ENCODE data around the gene GAS2L2. TPM values are rescaled to one million over a fixed set of nuclear protein-coding genes. Genes with fewer than 3 reads are reported as not detected.

The GAS2L2 gene
- total RNA-seq, result 0.17 TPM in 1 of 2 replicates, not detected in the other
- total RNA-seq (2013), result 0.05 TPM
- 0.09 and 0.10 TPM in 2 replicates for polyA plus RNA-seq
- polyA minus RNA-seq, result not detected in 2 replicates

DNA sequence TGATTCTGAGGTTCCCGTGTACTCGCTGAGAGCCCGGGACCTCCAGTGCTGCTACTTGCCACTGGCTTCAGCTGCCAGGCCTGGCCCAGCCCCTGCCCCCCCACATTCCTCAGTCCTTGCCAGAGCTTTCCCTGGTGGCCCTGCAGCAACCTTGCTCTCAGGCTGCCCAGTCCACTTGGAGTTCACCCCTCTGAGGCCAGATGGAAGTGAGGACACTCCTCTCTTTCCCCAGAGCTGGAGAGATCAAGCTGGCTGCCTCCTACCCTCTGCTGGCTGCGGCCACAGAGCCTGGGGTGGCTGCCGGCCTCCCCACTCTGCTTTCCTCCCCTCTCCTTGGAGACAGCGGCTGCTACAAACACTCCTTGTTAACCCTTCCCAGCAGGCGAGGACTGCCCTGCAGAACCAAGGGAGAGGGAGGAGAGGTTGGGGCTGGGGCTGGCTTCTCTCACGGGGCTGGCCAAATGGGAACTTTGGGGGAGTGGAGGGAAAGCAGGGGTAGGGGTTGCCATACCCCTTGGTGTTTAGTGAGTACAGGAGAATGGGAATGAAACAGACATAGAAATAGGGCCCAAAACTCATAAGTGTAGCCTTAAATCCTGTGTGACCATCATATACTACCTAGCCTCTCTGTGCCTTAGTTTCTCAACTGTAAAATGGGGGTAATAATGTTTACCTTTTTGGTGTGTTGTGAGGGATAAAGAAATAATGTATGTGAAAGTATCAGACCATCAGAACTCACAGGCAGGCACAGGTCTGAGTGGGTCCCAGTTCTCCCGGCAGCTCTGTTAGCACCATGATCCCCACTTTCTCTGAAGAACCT, at the start of gene GAS2L2:
TSS of gene GAS2L2 (minus strand) at position 295 of the 820 bp plus-strand sequence. CDS start 389 bp downstream, outside the sequence.
- Mint-ChIP-seq H3K27me3 (peaks cover 47% of the 10 kb centered on the region), H3K4me3 (no peak within 1 kb of the TSS), H3K27ac (no peak within 1 kb of the TSS), H3K4me1 (peaks cover 12% of the 10 kb centered on the region), H3K9me3 (ENCODE audit: insufficient read depth) (no peaks in the 10 kb centered on the region)
- H3K27ac ChIP-seq (ENCODE audit: low read length in 2 of 2), result no peak within 1 kb of the TSS
- no peaks in the 10 kb centered on the region for H3K79me2 ChIP-seq (ENCODE audit: control insufficient read depth, insufficient read depth, low read length)
- POLR2A ChIA-PET, result no interaction called here
- H2AFZ ChIP-seq (ENCODE audit: insufficient read depth, low read depth, low read length, poor library complexity, severe bottlenecking), result no peak within 1 kb of the TSS
- no peak within 1 kb of the TSS for H3K4me2 ChIP-seq (replicated peaks; ENCODE audit: low read depth, low read length, poor library complexity, severe bottlenecking)
- intact Hi-C loops (cut with micrococcal nuclease), result no loop called here
- TF ChIP-seq, protein P1, sequence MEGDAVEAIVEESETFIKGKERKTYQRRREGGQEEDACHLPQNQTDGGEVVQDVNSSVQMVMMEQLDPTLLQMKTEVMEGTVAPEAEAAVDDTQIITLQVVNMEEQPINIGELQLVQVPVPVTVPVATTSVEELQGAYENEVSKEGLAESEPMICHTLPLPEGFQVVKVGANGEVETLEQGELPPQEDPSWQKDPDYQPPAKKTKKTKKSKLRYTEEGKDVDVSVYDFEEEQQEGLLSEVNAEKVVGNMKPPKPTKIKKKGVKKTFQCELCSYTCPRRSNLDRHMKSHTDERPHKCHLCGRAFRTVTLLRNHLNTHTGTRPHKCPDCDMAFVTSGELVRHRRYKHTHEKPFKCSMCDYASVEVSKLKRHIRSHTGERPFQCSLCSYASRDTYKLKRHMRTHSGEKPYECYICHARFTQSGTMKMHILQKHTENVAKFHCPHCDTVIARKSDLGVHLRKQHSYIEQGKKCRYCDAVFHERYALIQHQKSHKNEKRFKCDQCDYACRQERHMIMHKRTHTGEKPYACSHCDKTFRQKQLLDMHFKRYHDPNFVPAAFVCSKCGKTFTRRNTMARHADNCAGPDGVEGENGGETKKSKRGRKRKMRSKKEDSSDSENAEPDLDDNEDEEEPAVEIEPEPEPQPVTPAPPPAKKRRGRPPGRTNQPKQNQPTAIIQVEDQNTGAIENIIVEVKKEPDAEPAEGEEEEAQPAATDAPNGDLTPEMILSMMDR (IDR thresholded peaks at IDR 0.05), result no peak
- TF ChIP-seq EZH2 (IDR thresholded peaks at IDR 0.05; ENCODE audit: borderline replicate concordance, insufficient read depth, low read depth, low read length, poor library complexity, severe bottlenecking), result no peak
- peaks cover 0 to 43% (median 20%) of the 10 kb centered on the region in 4 experiments for H3K27me3 ChIP-seq (replicated peaks in 1 of 4; ENCODE audit: control extremely low read depth in 1 of 4, control insufficient read depth in 3 of 4, insufficient read depth in 4 of 4, low read length in 3 of 4)
- 24% methylated on average over 3 of the region's 9 CpGs for WGBS (ENCODE audit: insufficient coverage)
- DNase-seq, result no peak
- H3K4me1 ChIP-seq (ENCODE audit: control insufficient read depth in 2 of 2, insufficient read depth in 2 of 2, low read length in 2 of 2), result peaks cover 4 to 10% of the 10 kb centered on the region in 2 donors
- H3K4me3 ChIP-seq (ENCODE audit: control extremely low read depth in 1 of 5, extremely low read depth in 1 of 5, insufficient read depth in 1 of 5, low read depth in 2 of 5, low read length in 4 of 5), result no peak within 1 kb of the TSS
- CTCF ChIA-PET, result no interaction called here
- H3K36me3 ChIP-seq (replicated peaks in 1 of 2; ENCODE audit: control extremely low read depth in 1 of 2, control insufficient read depth in 1 of 2, extremely low read depth in 1 of 2, insufficient read depth in 2 of 2, low read length in 1 of 2), result no peaks in the 10 kb centered on the region
- no peaks in the 10 kb centered on the region for H3K9me3 ChIP-seq (ENCODE audit: control extremely low read depth in 1 of 3, control insufficient read depth in 2 of 3, insufficient read depth in 1 of 3, low read length in 2 of 3)
- no peak for ATAC-seq (ENCODE audit: low read depth)
- no peak within 1 kb of the TSS for H3K9ac ChIP-seq (ENCODE audit: low read length)
- H4K20me1 ChIP-seq (ENCODE audit: control insufficient read depth, insufficient read depth, low read length, poor library complexity, severe bottlenecking), result no peaks in the 10 kb centered on the region
